Dedifferentiated amniotic fluid mesenchymal stem cell (primary cell): ENCODE results near the gene ARHGAP23.

ENCODE experiments used
- DNase-seq: peaks from one replicate; pipeline ENCODE4 v3.0.0-alpha.2; 2016; ENCODE audit errors: extremely low spot score

Gene ARHGAP23

GRCh38 chr17:38441429-38442061 is 13.3 kb downstream of the ARHGAP23 start:
- DNase-seq, result no peak

- no peak for DNase-seq
These were observed 14.3 kb downstream of the ARHGAP23 start for GRCh38 chr17:38442548-38442947.

- no peak for DNase-seq
These were observed 15.2 kb downstream of the ARHGAP23 start for GRCh38 chr17:38443356-38444031.

GRCh38 chr17:38444151-38444550 is 15.9 kb downstream of the ARHGAP23 start:
- peak; percentile 40 for DNase-seq

- DNase-seq, result no peak
These were observed 19.3 kb downstream of the ARHGAP23 start for GRCh38 chr17:38447502-38448085.

- no peak for DNase-seq
These were observed 20.0 kb downstream of the ARHGAP23 start for GRCh38 chr17:38448208-38448771.

GRCh38 chr17:38449364-38449763 is 21.1 kb downstream of the ARHGAP23 start:
- no peak for DNase-seq

GRCh38 chr17:38450557-38451029 is 22.3 kb downstream of the ARHGAP23 start:
- no peak for DNase-seq

- DNase-seq, result peak; percentile 65
These were observed 23.0 kb downstream of the ARHGAP23 start for GRCh38 chr17:38451030-38451839.

GRCh38 chr17:38451840-38452529 is 23.7 kb downstream of the ARHGAP23 start:
- DNase-seq, result peak; percentile 78

- DNase-seq, result no peak
These were observed 24.5 kb downstream of the ARHGAP23 start for GRCh38 chr17:38452719-38453118.

GRCh38 chr17:38453951-38454421 is 25.7 kb downstream of the ARHGAP23 start:
- peak; percentile 32 for DNase-seq

GRCh38 chr17:38454532-38454931 is 26.3 kb downstream of the ARHGAP23 start:
- peak; percentile 68 for DNase-seq

- no peak for DNase-seq
These were observed 27.1 kb downstream of the ARHGAP23 start for GRCh38 chr17:38455288-38455915.

GRCh38 chr17:38456031-38456815 is 28.0 kb downstream of the ARHGAP23 start:
- DNase-seq, result no peak

GRCh38 chr17:38457577-38458371 is 29.5 kb downstream of the ARHGAP23 start:
- DNase-seq, result no peak

- DNase-seq, result no peak
These were observed 30.3 kb downstream of the ARHGAP23 start for GRCh38 chr17:38458521-38458920.

GRCh38 chr17:38459567-38459966 is 31.3 kb downstream of the ARHGAP23 start:
- no peak for DNase-seq
